Hematopoietic multipotent progenitor cell treated with erythropoietin and hydrocortisone succinate and interleukin-3 and kit ligand, for 8 days (in vitro differentiated cells): Measurements from ENCODE around the gene TRAP1.
"Not testable (repeated sequence)": the region's sequence is repeated elsewhere in the genome, so short reads cannot be mapped to it uniquely, and the experiment has no call there.

ENCODE experiments used
- DNase-seq: peaks from one replicate; pipeline ENCODE4 v3.0.0-alpha.2; 2015

The TRAP1 gene

DNA sequence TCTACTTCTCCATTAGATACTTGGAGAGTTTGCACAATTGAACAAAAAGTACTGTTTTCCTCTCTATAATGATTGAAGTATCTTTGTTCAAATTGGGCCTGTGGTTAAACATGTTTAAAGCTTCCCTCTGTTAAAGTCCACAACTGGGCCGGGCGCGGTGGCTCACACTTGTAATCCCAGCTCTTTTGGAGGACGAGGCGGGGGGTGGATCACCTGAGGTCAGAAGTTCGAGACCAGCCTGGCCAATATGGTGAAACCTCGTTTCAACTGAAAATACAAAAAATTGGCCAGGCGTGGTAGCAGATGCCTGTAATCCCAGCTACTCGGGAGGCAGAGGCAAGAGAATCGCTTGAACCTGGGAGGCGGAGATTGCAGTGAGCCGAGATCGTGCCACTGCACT lies 108.3 kb downstream of the TRAP1 start:
- not testable (repeated sequence) for DNase-seq

- no peak for DNase-seq
Observed at GRCh38 chr16:3608069-3608468, 109.3 kb downstream of the TRAP1 start.
